K562 (cell line): Measurements from ENCODE around the gene SH3BGR. TPM values are rescaled to one million over a fixed set of nuclear protein-coding genes. Genes with fewer than 3 reads are reported as not detected.

Experiments used
- CAMTA2 ChIP-seq: fragments of 250-450 bp; sonication (Bioruptor Pico); conservative IDR thresholded peaks from 2 replicates; pipeline ENCODE4 v1.5.1; 2022
- ESRRA ChIP-seq: fragments of 450-650 bp; IDR thresholded peaks from 2 replicates; pipeline ENCODE4 v1.6.1; 2014; ENCODE audit warnings: low read depth, mild to moderate bottlenecking, moderate library complexity, borderline replicate concordance
- GATAD2B ChIP-seq: fragments of 450-650 bp; IDR thresholded peaks from 2 replicates; pipeline ENCODE4 v1.6.1; 2017; ENCODE audit warnings: mild to moderate bottlenecking, borderline replicate concordance
- GMEB1 ChIP-seq: fragments of 250-450 bp; sonication (Bioruptor Pico); IDR thresholded peaks from 2 replicates; pipeline ENCODE4 v1.4.0; 2020; ENCODE audit warnings: mild to moderate bottlenecking
- HIVEP1 ChIP-seq: fragments of 250-450 bp; sonication (Bioruptor Pico); IDR thresholded peaks from 2 replicates; pipeline ENCODE4 v1.4.0; 2020; ENCODE audit warnings: mild to moderate bottlenecking
- POU5F1 ChIP-seq: fragments of 150-350 bp; IDR thresholded peaks from 2 replicates; pipeline ENCODE4 v1.6.1; 2014; ENCODE audit warnings: borderline replicate concordance, low read length, low read depth, mild to moderate bottlenecking; ENCODE audit not compliant: partially characterized antibody
- RB1 ChIP-seq: fragments of 450-650 bp; IDR thresholded peaks from 2 replicates; pipeline ENCODE4 v1.6.1; 2017; ENCODE audit warnings: low read depth, mild to moderate bottlenecking
- SMAD2 ChIP-seq: fragments of 150-350 bp; IDR thresholded peaks from 2 replicates; pipeline ENCODE4 v1.6.1; 2014; ENCODE audit warnings: low read depth, mild to moderate bottlenecking, low read length
- TEAD1 ChIP-seq, 2 experiments: fragments of 450-650 bp in 1 of 2; sonication (generic) in 1 of 2; formaldehyde crosslinking; IDR thresholded peaks; 2 replicates each; pipeline versions ENCODE4 v1.4.0 to v1.8.0; 2020 to 2022; ENCODE audit warnings: mild to moderate bottlenecking in 2 of 2, missing genetic modification reagents in 1 of 2
- WHSC1 ChIP-seq: IDR thresholded peaks from one replicate; pipeline ENCODE4 v1.6.1; 2012; ENCODE audit warnings: low read length, control low read depth, inconsistent platforms
- ZEB2 ChIP-seq: fragments of 450-650 bp; IDR thresholded peaks from 2 replicates; pipeline ENCODE4 v1.6.1; 2016
- ZNF41 ChIP-seq: fragments of 250-450 bp; sonication (Bioruptor Pico); conservative IDR thresholded peaks from 2 replicates; pipeline ENCODE4 v1.4.0; 2020; ENCODE audit warnings: mild to moderate bottlenecking
- ZNF431 ChIP-seq: sonication (generic); formaldehyde crosslinking; IDR thresholded peaks from 2 replicates; pipeline ENCODE4 v1.8.0; 2022; ENCODE audit warnings: mild to moderate bottlenecking, missing genetic modification reagents
- ZNF766 ChIP-seq: fragments of 200-800 bp; sonication (Bioruptor generic); conservative IDR thresholded peaks from 2 replicates; pipeline ENCODE4 v1.6.1; 2016; ENCODE audit warnings: missing genetic modification characterization, missing compliant biosample characterization
- polyA plus RNA-seq, 8 experiments: library from polyadenylated mRNA; depleted of rRNA in 4 of 8; stranded (reverse) in 5 of 8; unstranded in 3 of 8; fragments of >200 nt; fragmentation: Nextera tagmentation in 2 of 8; fragmentation: Illumina TruSeq in 1 of 8; extraction: Ambion mirVana in 2 of 8; extraction: Trizol in 1 of 8; gene quantifications; 2 replicates each; pipeline versions ENCODE4 v1.2.1 to v1.2.3, GENCODE V29; 2011 to 2014; ENCODE audit warnings: inconsistent platforms in 1 of 8, missing spikeins in 1 of 8
- total RNA-seq, 7 experiments: library from RNA; depleted of rRNA in 6 of 7; stranded (reverse); fragments of >200 nt in 6 of 7; fragmentation: Illumina TruSeq in 2 of 7; extraction: Trizol in 2 of 7; gene quantifications; 2 replicates each; pipeline versions ENCODE4 v1.2.1 to v1.2.3, GENCODE V29; 2011 to 2021; ENCODE audit warnings: low replicate concordance in 1 of 7
- TF ChIP-seq, protein P1 (sequence below): fragments of 450-650 bp; formaldehyde crosslinking; IDR thresholded peaks from 2 replicates; pipeline ENCODE4 v1.4.0; 2022; ENCODE audit warnings: missing genetic modification characterization
- TF ChIP-seq, protein P2 (sequence below), 2 experiments: fragments of 150-350 bp in 1 of 2; IDR thresholded peaks; 2 replicates each; pipeline ENCODE4 v1.6.1; 2012 to 2016; ENCODE audit warnings: low read depth in 2 of 2, low read length in 2 of 2, mild to moderate bottlenecking in 1 of 2, moderate library complexity in 1 of 2
- TF ChIP-seq, protein P3 (sequence below), 2 experiments: fragments of 450-650 bp in 1 of 2; sonication (generic) in 1 of 2; formaldehyde crosslinking; conservative IDR thresholded peaks; 2 replicates each; pipeline versions ENCODE4 v1.4.0 to v1.8.1; 2020 to 2022; ENCODE audit warnings: mild to moderate bottlenecking in 1 of 2, missing genetic modification reagents in 1 of 2

SH3BGR gene
- total and polyA plus RNA-seq, 9 of the 15 experiments (the other 6 are each of a cell fraction or from before 2014, with no cell fraction given), result 6.6 to 42.9 (median 25.6) TPM

GRCh38 chr21:39422527-39423241, 29.1 kb upstream of the SH3BGR start (continued):
- TF ChIP-seq, protein P1, sequence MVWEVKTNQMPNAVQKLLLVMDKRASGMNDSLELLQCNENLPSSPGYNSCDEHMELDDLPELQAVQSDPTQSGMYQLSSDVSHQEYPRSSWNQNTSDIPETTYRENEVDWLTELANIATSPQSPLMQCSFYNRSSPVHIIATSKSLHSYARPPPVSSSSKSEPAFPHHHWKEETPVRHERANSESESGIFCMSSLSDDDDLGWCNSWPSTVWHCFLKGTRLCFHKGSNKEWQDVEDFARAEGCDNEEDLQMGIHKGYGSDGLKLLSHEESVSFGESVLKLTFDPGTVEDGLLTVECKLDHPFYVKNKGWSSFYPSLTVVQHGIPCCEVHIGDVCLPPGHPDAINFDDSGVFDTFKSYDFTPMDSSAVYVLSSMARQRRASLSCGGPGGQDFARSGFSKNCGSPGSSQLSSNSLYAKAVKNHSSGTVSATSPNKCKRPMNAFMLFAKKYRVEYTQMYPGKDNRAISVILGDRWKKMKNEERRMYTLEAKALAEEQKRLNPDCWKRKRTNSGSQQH (CRISPR knock-in tag), result no peak
- TF ChIP-seq HIVEP1 (CRISPR knock-in tag) (no peak), SMAD2 (no peak), ZEB2 (peak; percentile 69), ZNF431 (CRISPR knock-in tag) (no peak), CAMTA2 (CRISPR knock-in tag) (no peak), GMEB1 (CRISPR knock-in tag) (0 out of 2 replicates have a peak, but pooled peaks have one; percentile 12), ESRRA (peak; percentile 44; the same call in 1 of the 2 replicates), ZNF766 (CRISPR knock-in tag) (peak; percentile 100), ZNF41 (no peak), TEAD1 (CRISPR knock-in tag; IDR thresholded peaks at IDR 0.05) (peak in 1 of 2 experiments; percentile 24; a peak in 1 of 4 replicates), RB1 (no peak), POU5F1 (no peak), WHSC1 (no peak), GATAD2B (no peak)
- TF ChIP-seq, protein P2, sequence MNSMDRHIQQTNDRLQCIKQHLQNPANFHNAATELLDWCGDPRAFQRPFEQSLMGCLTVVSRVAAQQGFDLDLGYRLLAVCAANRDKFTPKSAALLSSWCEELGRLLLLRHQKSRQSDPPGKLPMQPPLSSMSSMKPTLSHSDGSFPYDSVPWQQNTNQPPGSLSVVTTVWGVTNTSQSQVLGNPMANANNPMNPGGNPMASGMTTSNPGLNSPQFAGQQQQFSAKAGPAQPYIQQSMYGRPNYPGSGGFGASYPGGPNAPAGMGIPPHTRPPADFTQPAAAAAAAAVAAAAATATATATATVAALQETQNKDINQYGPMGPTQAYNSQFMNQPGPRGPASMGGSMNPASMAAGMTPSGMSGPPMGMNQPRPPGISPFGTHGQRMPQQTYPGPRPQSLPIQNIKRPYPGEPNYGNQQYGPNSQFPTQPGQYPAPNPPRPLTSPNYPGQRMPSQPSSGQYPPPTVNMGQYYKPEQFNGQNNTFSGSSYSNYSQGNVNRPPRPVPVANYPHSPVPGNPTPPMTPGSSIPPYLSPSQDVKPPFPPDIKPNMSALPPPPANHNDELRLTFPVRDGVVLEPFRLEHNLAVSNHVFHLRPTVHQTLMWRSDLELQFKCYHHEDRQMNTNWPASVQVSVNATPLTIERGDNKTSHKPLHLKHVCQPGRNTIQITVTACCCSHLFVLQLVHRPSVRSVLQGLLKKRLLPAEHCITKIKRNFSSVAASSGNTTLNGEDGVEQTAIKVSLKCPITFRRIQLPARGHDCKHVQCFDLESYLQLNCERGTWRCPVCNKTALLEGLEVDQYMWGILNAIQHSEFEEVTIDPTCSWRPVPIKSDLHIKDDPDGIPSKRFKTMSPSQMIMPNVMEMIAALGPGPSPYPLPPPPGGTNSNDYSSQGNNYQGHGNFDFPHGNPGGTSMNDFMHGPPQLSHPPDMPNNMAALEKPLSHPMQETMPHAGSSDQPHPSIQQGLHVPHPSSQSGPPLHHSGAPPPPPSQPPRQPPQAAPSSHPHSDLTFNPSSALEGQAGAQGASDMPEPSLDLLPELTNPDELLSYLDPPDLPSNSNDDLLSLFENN (IDR thresholded peaks at IDR 0.05; ENCODE audit: low read depth in 2 of 2, low read length in 2 of 2), result no peak
- TF ChIP-seq, protein P3, sequence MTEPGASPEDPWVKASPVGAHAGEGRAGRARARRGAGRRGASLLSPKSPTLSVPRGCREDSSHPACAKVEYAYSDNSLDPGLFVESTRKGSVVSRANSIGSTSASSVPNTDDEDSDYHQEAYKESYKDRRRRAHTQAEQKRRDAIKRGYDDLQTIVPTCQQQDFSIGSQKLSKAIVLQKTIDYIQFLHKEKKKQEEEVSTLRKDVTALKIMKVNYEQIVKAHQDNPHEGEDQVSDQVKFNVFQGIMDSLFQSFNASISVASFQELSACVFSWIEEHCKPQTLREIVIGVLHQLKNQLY (CRISPR knock-in tag; conservative IDR thresholded peaks at IDR 0.05), result no peak
